HCT116 (cell line): ENCODE measurements around the gene PRPF6. TPM values are rescaled to one million over a fixed set of nuclear protein-coding genes. Genes with fewer than 3 reads are reported as not detected.

Experiments
- ATAC-seq: fragments of 200-7000 bp; cut with Tn5 transposase; 2 replicates; pipeline ENCODE4 v1.9.1; 2020; ENCODE audit warnings: mild to moderate bottlenecking, moderate library complexity
- BruUV-seq: library from RNA; stranded (reverse); fragments of 400-500 nt; replicated peaks from 2 replicates; lab custom pipeline; 2021; lab: Mats Ljungman, UMichigan
- CTCF ChIA-PET: fragments of 300-600 bp; sonication (Branson Sonifier 250); formaldehyde crosslinking; loops from one replicate; lab custom pipeline; 2021; ENCODE audit warnings: antibody characterized with exemption; lab: Charles Lee
- POLR2A ChIA-PET: fragments of 300-600, 350-600 bp; sonication (Branson Sonifier 250); formaldehyde crosslinking; loops from one replicate; lab custom pipeline; 2021; ENCODE audit warnings: antibody characterized with exemption; lab: Charles Lee
- RAD21 ChIA-PET, 2 experiments: fragments of 300-600 bp; sonication (Branson Sonifier 250); formaldehyde crosslinking; loops; one replicate each; lab custom pipeline; 2023; ENCODE audit warnings: low total read pairs in 2 of 2; ENCODE audit not compliant: uncharacterized antibody in 2 of 2, unreplicated experiment in 2 of 2, low non-redundant PET in 1 of 2; lab: Charles Lee
- DNase-seq: peaks from one replicate; pipeline ENCODE4 v3.0.0-alpha.2; 2010; ENCODE audit warnings: low read depth, low spot score
- H2AFZ ChIP-seq: fragments of 200-600 bp; shearing (Covaris generic), sonication (generic); 2 replicates; pipeline ENCODE4 v1.6.1; 2017; ENCODE audit warnings: low read depth, mixed run types, mixed read lengths, antibody characterized with exemption, low read length; ENCODE audit not compliant: poor library complexity, severe bottlenecking
- H3K27ac ChIP-seq: 2 replicates; pipeline ENCODE4 v1.5.1; 2012; ENCODE audit warnings: low read depth, low read length
- H3K27me3 ChIP-seq: fragments of 200-600 bp; sonication (generic); 2 replicates; pipeline ENCODE4 v1.6.1; 2016; ENCODE audit warnings: mixed run types, low read length, mixed read lengths; ENCODE audit not compliant: insufficient read depth
- H3K36me3 ChIP-seq, 2 experiments: fragments of 200-500 bp in 1 of 2; fragments of 200-600 bp in 1 of 2; sonication (Bioruptor generic) in 1 of 2; sonication (generic) in 1 of 2; 2 replicates each; pipeline versions ENCODE4 v1.5.1 to v1.6.1; 2014 to 2016; ENCODE audit warnings: low read length in 2 of 2, inconsistent platforms in 1 of 2, mixed read lengths in 1 of 2, mixed run types in 1 of 2; ENCODE audit not compliant: insufficient read depth in 2 of 2, control insufficient read depth in 1 of 2
- H3K4me1 ChIP-seq, 2 experiments: fragments of 200-600 bp in 1 of 2; sonication (generic) in 1 of 2; 2 replicates each; pipeline versions ENCODE4 v1.5.1 to v1.6.1; 2012 to 2017; ENCODE audit warnings: low read length in 2 of 2, inconsistent platforms in 1 of 2, mild to moderate bottlenecking in 1 of 2, mixed read lengths in 1 of 2, mixed run types in 1 of 2, moderate library complexity in 1 of 2; ENCODE audit not compliant: insufficient read depth in 2 of 2, control insufficient read depth in 1 of 2
- H3K4me2 ChIP-seq: fragments of 200-600 bp; sonication (generic); 2 replicates; pipeline ENCODE4 v1.6.1; 2017; ENCODE audit warnings: mixed run types, low read length, mixed read lengths
- H3K4me3 ChIP-seq, 2 experiments: fragments of 200-600 bp in 1 of 2; sonication (generic) in 1 of 2; replicated peaks in 1 of 2; 2 replicates each; pipeline ENCODE4 v1.5.1; 2011 to 2016; ENCODE audit warnings: low read length in 2 of 2, control low read depth in 1 of 2, low read depth in 1 of 2, mild to moderate bottlenecking in 1 of 2, mixed read lengths in 1 of 2, mixed run types in 1 of 2
- H3K79me2 ChIP-seq: fragments of 200-600 bp; sonication (generic); 2 replicates; pipeline ENCODE4 v1.6.1; 2017; ENCODE audit warnings: mild to moderate bottlenecking, mixed run types, low read length, moderate library complexity, mixed read lengths; ENCODE audit not compliant: insufficient read depth
- H3K9ac ChIP-seq: fragments of 200-600 bp; sonication (generic); 2 replicates; pipeline ENCODE4 v1.6.1; 2016; ENCODE audit warnings: low read length, mixed read lengths
- H3K9me2 ChIP-seq: fragments of 200-600 bp; sonication (generic), shearing (Covaris generic); 2 replicates; pipeline ENCODE4 v1.6.1; 2017; ENCODE audit warnings: mixed run types, mild to moderate bottlenecking, moderate library complexity; ENCODE audit not compliant: insufficient read depth
- H3K9me3 ChIP-seq, 2 experiments: fragments of 200-500 bp in 1 of 2; fragments of 200-600 bp in 1 of 2; sonication (Bioruptor generic) in 1 of 2; sonication (generic) in 1 of 2; 2 replicates each; pipeline ENCODE4 v1.6.1; 2014 to 2017; ENCODE audit warnings: low read length in 2 of 2, mixed read lengths in 2 of 2, inconsistent platforms in 1 of 2, low read depth in 1 of 2, mild to moderate bottlenecking in 1 of 2, mixed run types in 1 of 2, moderate library complexity in 1 of 2; ENCODE audit not compliant: control insufficient read depth in 1 of 2, insufficient read depth in 1 of 2
- H4K20me1 ChIP-seq: fragments of 200-600 bp; sonication (generic), shearing (Covaris generic); 2 replicates; pipeline ENCODE4 v1.6.1; 2017; ENCODE audit warnings: mixed run types, mild to moderate bottlenecking, moderate library complexity; ENCODE audit not compliant: insufficient read depth
- ATF3 ChIP-seq: IDR thresholded peaks from 2 replicates; pipeline ENCODE4 v1.6.1; 2012
- CBX3 ChIP-seq: IDR thresholded peaks from 2 replicates; pipeline ENCODE4 v1.6.1; 2012; ENCODE audit warnings: low read depth
- CEBPB ChIP-seq: IDR thresholded peaks from 2 replicates; pipeline ENCODE4 v1.6.1; 2012; ENCODE audit warnings: low read depth
- CTCF ChIP-seq, 3 experiments: fragments of 200-600 bp in 1 of 3; sonication (generic) in 1 of 3; IDR thresholded peaks in 2 of 3; conservative IDR thresholded peaks in 1 of 3; 2 replicates each; pipeline ENCODE4 v1.5.1; 2012 to 2017; ENCODE audit warnings: low read depth in 2 of 3, low read length in 2 of 3, antibody characterized with exemption in 1 of 3, borderline replicate concordance in 1 of 3, control low read depth in 1 of 3, mild to moderate bottlenecking in 1 of 3, mixed read lengths in 1 of 3, mixed run types in 1 of 3, moderate library complexity in 1 of 3; ENCODE audit not compliant: insufficient read depth in 1 of 3
- ELF1 ChIP-seq: IDR thresholded peaks from 2 replicates; pipeline ENCODE4 v1.6.1; 2012; ENCODE audit warnings: low read depth, borderline replicate concordance
- FOSL1 ChIP-seq: IDR thresholded peaks from 2 replicates; pipeline ENCODE4 v1.6.1; 2012; ENCODE audit warnings: low read depth
- MAX ChIP-seq: IDR thresholded peaks from 2 replicates; pipeline ENCODE4 v1.6.1; 2012
- POLR2A ChIP-seq: IDR thresholded peaks from 2 replicates; pipeline ENCODE4 v1.7.0; 2011; ENCODE audit warnings: borderline replicate concordance; ENCODE audit not compliant: insufficient read depth, insufficient read length; ENCODE audit errors: extremely low read depth
- POLR2AphosphoS5 ChIP-seq: IDR thresholded peaks from 2 replicates; pipeline ENCODE4 v1.6.1; 2011; ENCODE audit warnings: mild to moderate bottlenecking, low read depth, low read length, moderate library complexity
- RAD21 ChIP-seq: IDR thresholded peaks from 2 replicates; pipeline ENCODE4 v1.6.1; 2012; ENCODE audit warnings: low read depth, mild to moderate bottlenecking
- REST ChIP-seq: IDR thresholded peaks from 2 replicates; pipeline ENCODE4 v1.6.1; 2012; ENCODE audit warnings: low read depth
- SP1 ChIP-seq: IDR thresholded peaks from 2 replicates; pipeline ENCODE4 v1.6.1; 2012; ENCODE audit warnings: low read depth
- SRF ChIP-seq: IDR thresholded peaks from 2 replicates; pipeline ENCODE4 v1.6.1; 2012; ENCODE audit warnings: low read depth
- TCF7L2 ChIP-seq: IDR thresholded peaks from 2 replicates; pipeline ENCODE4 v1.7.0; 2011; ENCODE audit warnings: borderline replicate concordance, inconsistent platforms; ENCODE audit not compliant: insufficient read depth, insufficient read length; ENCODE audit errors: extremely low read depth
- YY1 ChIP-seq: IDR thresholded peaks from 2 replicates; pipeline ENCODE4 v1.6.1; 2011; ENCODE audit warnings: low read length, low read depth, moderate library complexity, mild to moderate bottlenecking; ENCODE audit not compliant: insufficient replicate concordance; ENCODE audit errors: extremely low read depth
- ZBTB33 ChIP-seq: IDR thresholded peaks from 2 replicates; pipeline ENCODE4 v1.6.1; 2011; ENCODE audit warnings: mild to moderate bottlenecking, low read length, moderate library complexity; ENCODE audit not compliant: insufficient replicate concordance; ENCODE audit errors: extremely low read depth
- ZFX ChIP-seq: fragments of 450-650 bp; IDR thresholded peaks from 2 replicates; pipeline ENCODE4 v1.6.1; 2017
- intact Hi-C: fragments of 100-400 bp; cut with micrococcal nuclease; formaldehyde crosslinking; loops from 2 replicates; pipeline ENCODE4 v1.10.0; 2022
- total RNA-seq: library from RNA; stranded (reverse); gene quantifications from one replicate; pipeline ENCODE4 v1.2.1, GENCODE V29; 2021; ENCODE audit not compliant: unreplicated experiment

The PRPF6 gene
- total RNA-seq, 1 experiment from 2014 or later, result 74.9 TPM

GRCh38 chr20:63966172-63966943, 14.6 kb upstream of the PRPF6 start:
- POLR2A ChIA-PET, result no interaction called here
- ATAC-seq, result no peak

More at GRCh38 chr20:63966172-63966943, 14.6 kb upstream of the PRPF6 start:
- no TSS peak for BruUV-seq
- no peaks in the 10 kb centered on the region for H3K27me3 ChIP-seq
- no peak overlapping the region for H3K27ac ChIP-seq
- H3K9me2 ChIP-seq, result no peaks in the 10 kb centered on the region
- H3K79me2 ChIP-seq, result peaks cover 4% of the 10 kb centered on the region; the same call in 1 of the 2 replicates
- ChIA-PET CTCF (no interaction called here), RAD21 (no interaction called here)
- no peak overlapping the region for H3K4me3 ChIP-seq
- peaks cover 0 to 5% of the 10 kb centered on the region in 2 experiments; a peak in 2 of 4 replicates for H3K36me3 ChIP-seq
- no peaks in the 10 kb centered on the region for H3K9me3 ChIP-seq
- DNase-seq, result no peak
- no peak overlapping the region for H3K9ac ChIP-seq
- H4K20me1 ChIP-seq, result no peaks in the 10 kb centered on the region
- no peak overlapping the region for H2AFZ ChIP-seq
- TF ChIP-seq YY1, result no peak
- TF ChIP-seq ZBTB33, result no peak
- TF ChIP-seq CTCF (IDR thresholded peaks at IDR 0.05 in 2 of 3, conservative IDR thresholded peaks at IDR 0.05 in 1 of 3; ENCODE audit: borderline replicate concordance in 1 of 3, insufficient read depth in 1 of 3, low read depth in 2 of 3, low read length in 2 of 3), result no peak
- no peak for TF ChIP-seq REST
- TF ChIP-seq MAX, result no peak
- no peak for TF ChIP-seq POLR2A
- TF ChIP-seq POLR2AphosphoS5, result no peak
- TF ChIP-seq CBX3, result no peak
- TF ChIP-seq TCF7L2, result no peak
- no peak for TF ChIP-seq ZFX
- no peak for TF ChIP-seq FOSL1
- no peak for TF ChIP-seq CEBPB
- TF ChIP-seq SP1, result no peak
- TF ChIP-seq ATF3, result no peak
- no peak for TF ChIP-seq ELF1
- no peak for TF ChIP-seq SRF
- TF ChIP-seq RAD21, result no peak
- intact Hi-C loops, result no loop called here
- H3K4me2 ChIP-seq, result no peak overlapping the region
- H3K4me1 ChIP-seq, result peaks cover 15 to 20% of the 10 kb centered on the region in 2 experiments; a peak in 3 of 4 replicates
